Spleen (tissue), 11 donors: Measurements from ENCODE around the gene GPRIN3. TPM values are rescaled to one million over a fixed set of nuclear protein-coding genes. Genes with fewer than 3 reads are reported as not detected.

Experiments used
- DNase-seq: peaks from one replicate; pipeline ENCODE4 v3.0.0-alpha.2; 2020
- H3K27ac ChIP-seq, 8 donors: fragments of 200-600 bp; sonication (generic) in 7 of 8; 1 replicate in 4 of 8; 2 replicates in 4 of 8; pipeline versions ENCODE4 v1.5.0 to v1.8.0; 2016 to 2021; ENCODE audit warnings: inconsistent platforms in 4 of 8, mild to moderate bottlenecking in 4 of 8, moderate library complexity in 1 of 8
- H3K27me3 ChIP-seq, 7 donors: fragments of 200-600 bp; sonication (generic) in 6 of 7; replicated peaks in 1 of 7; 1 replicate in 4 of 7; 2 replicates in 3 of 7; pipeline versions ENCODE4 v1.5.0 to v1.8.0; 2016 to 2021; ENCODE audit warnings: inconsistent platforms in 3 of 7, mild to moderate bottlenecking in 1 of 7
- H3K36me3 ChIP-seq, 6 donors: fragments of 200-600 bp; sonication (generic) in 5 of 6; 1 replicate in 4 of 6; 2 replicates in 2 of 6; pipeline versions ENCODE4 v1.5.0 to v1.8.0; 2016 to 2021; ENCODE audit warnings: inconsistent platforms in 2 of 6
- H3K4me1 ChIP-seq, 6 donors: fragments of 200-600 bp; sonication (generic) in 5 of 6; 1 replicate in 3 of 6; 2 replicates in 3 of 6; pipeline versions ENCODE4 v1.5.0 to v1.8.0; 2016 to 2021; ENCODE audit warnings: inconsistent platforms in 3 of 6
- H3K4me3 ChIP-seq, 8 donors: fragments of 200-600 bp; sonication (generic) in 7 of 8; 1 replicate in 4 of 8; 2 replicates in 4 of 8; pipeline versions ENCODE4 v1.5.0 to v1.8.0; 2016 to 2021; ENCODE audit warnings: inconsistent platforms in 4 of 8, mild to moderate bottlenecking in 4 of 8, moderate library complexity in 2 of 8
- H3K9me3 ChIP-seq, 8 donors: fragments of 200-600 bp; sonication (generic) in 7 of 8; 1 replicate in 4 of 8; 2 replicates in 4 of 8; pipeline versions ENCODE4 v1.5.0 to v1.8.0; 2016 to 2021; ENCODE audit warnings: inconsistent platforms in 4 of 8
- POLR2A ChIP-seq, 3 donors: fragments of 450-650 bp; IDR thresholded peaks; one replicate each; pipeline ENCODE4 v1.5.1; 2017; ENCODE audit warnings: antibody characterized with exemption in 3 of 3, mild to moderate bottlenecking in 1 of 3
- POLR2AphosphoS5 ChIP-seq, 3 donors: sonication (generic); formaldehyde crosslinking; IDR thresholded peaks; one replicate each; pipeline ENCODE4 v1.5.1; 2017; ENCODE audit warnings: antibody characterized with exemption in 3 of 3
- WGBS, 5 donors: extraction: QIAGEN DNeasy Blood & Tissue Kit in 3 of 5; methylation state at CpG; one replicate each; pipeline versions ENCODE4 v1.1.5 to v1.1.7; 2013 to 2018; 5-methylcytosine and 5-hydroxymethylcytosine counted together
- intact Hi-C: fragments of 100-400 bp; cut with DNase I; formaldehyde crosslinking; loops from one replicate; pipeline ENCODE4 v1.15.0; 2023; ENCODE audit warnings: low total_unique reads
- polyA plus RNA-seq, 3 donors: library from polyadenylated mRNA; stranded (reverse); fragments of 200-250 nt; gene quantifications; one replicate each; pipeline ENCODE4 v1.2.1, GENCODE V29; 2013
- total RNA-seq, 7 donors: library from RNA; depleted of rRNA in 3 of 7; stranded (reverse); fragments of >200 nt in 3 of 7; fragmentation: NEBNext Ultra II Directional in 4 of 7; extraction: Animal tissue kit (Norgen Biotek cat#: 25700) in 4 of 7; gene quantifications; one replicate each; pipeline versions ENCODE4 v1.1.0 to v1.2.1, GENCODE V29; 2016 to 2021
- TF ChIP-seq, protein P1 (sequence below), 11 experiments: fragments of 200-600 bp in 7 of 11; fragments of 450-650 bp in 4 of 11; sonication (generic) in 4 of 11; IDR thresholded peaks in 8 of 11; conservative IDR thresholded peaks in 3 of 11; 1 replicate in 7 of 11; 2 replicates in 4 of 11; pipeline versions ENCODE4 v1.4.0 to v1.8.0; 2016 to 2021; ENCODE audit warnings: antibody characterized with exemption in 11 of 11, inconsistent platforms in 4 of 11, mild to moderate bottlenecking in 1 of 11
- donor health status: healthy with polysubstance abuse.
- donor health status: DM: no; HTN: no; CAD: no; lungs with moderate emphysema.
- donor health status: DM: no; HTN: no; CAD: no.
- donor health status: Bipolar disorder and iron deficiency.
- donor health status: healthy.
- donor health status: DM: no; HTN: no; CAD: no.
- donor health status: DM: yes; HTN: yes; CAD: no.

Gene GPRIN3
- total and polyA plus RNA-seq, 10 donors: 1.6 to 40.2 (median 24.8) TPM

DNA sequence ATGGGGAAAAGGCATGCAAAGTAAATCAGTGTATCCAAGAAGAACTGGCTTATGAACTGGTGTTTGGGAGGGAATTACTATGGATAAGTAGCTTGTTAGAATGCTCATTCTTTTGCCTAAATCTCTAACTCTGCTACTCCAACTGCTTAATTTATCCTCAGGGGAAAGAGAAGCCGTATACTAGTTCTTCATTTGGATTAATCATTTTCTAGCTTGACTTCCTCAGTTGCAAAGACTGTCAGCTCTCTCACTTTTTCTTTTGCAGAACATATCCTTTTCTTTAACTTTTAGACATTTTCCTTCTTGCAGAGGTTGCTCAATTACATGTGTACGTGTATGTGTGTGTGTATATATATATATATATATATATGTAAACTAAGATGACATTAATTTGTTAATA, 21.9 kb downstream of the GPRIN3 start:
- peak overlapping the region in 4 of 8 donors; percentile 65 to 87 (median 74) for H3K27ac ChIP-seq
- H3K36me3 ChIP-seq: no peaks in the 10 kb centered on the region
- H3K4me1 ChIP-seq: peaks cover 13 to 95% (median 44%) of the 10 kb centered on the region in 6 donors
- no peak for DNase-seq
- intact Hi-C loops: no loop called here
- H3K9me3 ChIP-seq: no peaks in the 10 kb centered on the region
- WGBS, 5 donors: 20 to 41% (median 26%) methylated on average over 2 of the region's 2 CpGs
- H3K27me3 ChIP-seq: no peaks in the 10 kb centered on the region
- no peak overlapping the region for H3K4me3 ChIP-seq
- TF ChIP-seq, protein P1, sequence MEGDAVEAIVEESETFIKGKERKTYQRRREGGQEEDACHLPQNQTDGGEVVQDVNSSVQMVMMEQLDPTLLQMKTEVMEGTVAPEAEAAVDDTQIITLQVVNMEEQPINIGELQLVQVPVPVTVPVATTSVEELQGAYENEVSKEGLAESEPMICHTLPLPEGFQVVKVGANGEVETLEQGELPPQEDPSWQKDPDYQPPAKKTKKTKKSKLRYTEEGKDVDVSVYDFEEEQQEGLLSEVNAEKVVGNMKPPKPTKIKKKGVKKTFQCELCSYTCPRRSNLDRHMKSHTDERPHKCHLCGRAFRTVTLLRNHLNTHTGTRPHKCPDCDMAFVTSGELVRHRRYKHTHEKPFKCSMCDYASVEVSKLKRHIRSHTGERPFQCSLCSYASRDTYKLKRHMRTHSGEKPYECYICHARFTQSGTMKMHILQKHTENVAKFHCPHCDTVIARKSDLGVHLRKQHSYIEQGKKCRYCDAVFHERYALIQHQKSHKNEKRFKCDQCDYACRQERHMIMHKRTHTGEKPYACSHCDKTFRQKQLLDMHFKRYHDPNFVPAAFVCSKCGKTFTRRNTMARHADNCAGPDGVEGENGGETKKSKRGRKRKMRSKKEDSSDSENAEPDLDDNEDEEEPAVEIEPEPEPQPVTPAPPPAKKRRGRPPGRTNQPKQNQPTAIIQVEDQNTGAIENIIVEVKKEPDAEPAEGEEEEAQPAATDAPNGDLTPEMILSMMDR (IDR thresholded peaks at IDR 0.05 in 8 of 11, conservative IDR thresholded peaks at IDR 0.05 in 3 of 11): no peak
- TF ChIP-seq POLR2AphosphoS5 (IDR thresholded peaks at IDR 0.05) (no peak), POLR2A (IDR thresholded peaks at IDR 0.05) (no peak)

DNA sequence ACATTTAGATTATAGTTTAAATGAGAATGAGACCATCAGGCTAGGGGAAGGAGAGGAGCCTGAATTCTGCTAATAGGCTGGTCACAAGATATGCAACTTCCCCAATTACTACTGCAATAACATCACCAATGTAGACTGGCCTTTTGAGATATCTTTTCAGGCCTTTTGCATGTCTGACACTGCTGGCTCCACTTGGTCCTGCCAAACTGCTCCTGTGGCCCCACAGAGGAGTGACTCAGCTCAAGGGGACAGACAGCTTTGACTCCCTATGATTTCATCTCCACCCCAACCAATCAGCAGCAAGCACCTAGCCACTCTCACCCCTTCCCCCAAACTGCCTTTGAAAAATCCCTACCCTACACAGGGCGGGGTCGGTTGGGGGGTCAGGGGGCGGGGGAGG, 22.8 kb downstream of the GPRIN3 start:
- intact Hi-C loops: no loop called here
- Histone ChIP-seq H3K27me3 (no peaks in the 10 kb centered on the region), H3K36me3 (no peaks in the 10 kb centered on the region), H3K27ac (peak overlapping the region in 5 of 8 donors; percentile 21 to 87 (median 70)), H3K4me3 (no peak overlapping the region), H3K4me1 (peaks cover 4 to 86% (median 35%) of the 10 kb centered on the region in 6 donors), H3K9me3 (no peaks in the 10 kb centered on the region)
- 72 to 90% (median 85%) methylated on average over 3 of the region's 3 CpGs for WGBS, 5 donors
- DNase-seq: no peak
- TF ChIP-seq POLR2A (IDR thresholded peaks at IDR 0.05) (no peak), POLR2AphosphoS5 (IDR thresholded peaks at IDR 0.05) (peak in 1 of 3 donors; percentile 15)
- TF ChIP-seq, protein P1 (IDR thresholded peaks at IDR 0.05 in 8 of 11, conservative IDR thresholded peaks at IDR 0.05 in 3 of 11): no peak

DNA sequence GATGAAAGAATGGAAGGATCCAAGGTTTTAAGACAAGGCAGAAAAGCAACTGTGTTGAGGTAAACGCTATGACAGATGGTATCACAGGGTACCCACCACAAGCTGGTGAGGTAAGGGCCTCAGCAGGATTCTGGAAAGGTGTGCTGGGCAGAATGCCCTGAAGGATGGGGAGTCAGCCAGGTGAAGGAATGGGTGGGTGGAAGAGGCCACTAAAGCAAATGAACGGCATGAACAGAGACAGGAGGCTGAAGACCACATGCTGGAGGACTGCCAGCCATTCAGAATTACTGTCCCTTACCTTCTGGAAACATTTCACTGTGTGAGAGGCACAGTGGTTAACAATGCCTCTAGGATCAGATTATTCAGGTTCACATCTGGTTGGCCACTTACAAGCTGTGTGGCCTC, 23.6 kb downstream of the GPRIN3 start:
- H3K4me1 ChIP-seq: peaks cover 4 to 78% (median 34%) of the 10 kb centered on the region in 6 donors
- no peaks in the 10 kb centered on the region for H3K36me3 ChIP-seq
- no peak overlapping the region for H3K4me3 ChIP-seq
- DNase-seq: no peak
- H3K27ac ChIP-seq: peak overlapping the region in 5 of 8 donors; percentile 12 to 87 (median 70)
- intact Hi-C loops: no loop called here
- no peaks in the 10 kb centered on the region for H3K27me3 ChIP-seq
- WGBS, 5 donors: 76 to 90% (median 82%) methylated on average over 2 of the region's 2 CpGs
- no peaks in the 10 kb centered on the region for H3K9me3 ChIP-seq
- TF ChIP-seq, protein P1 (IDR thresholded peaks at IDR 0.05 in 8 of 11, conservative IDR thresholded peaks at IDR 0.05 in 3 of 11): no peak
- TF ChIP-seq POLR2A (IDR thresholded peaks at IDR 0.05): no peak
- TF ChIP-seq POLR2AphosphoS5 (IDR thresholded peaks at IDR 0.05): no peak

DNA sequence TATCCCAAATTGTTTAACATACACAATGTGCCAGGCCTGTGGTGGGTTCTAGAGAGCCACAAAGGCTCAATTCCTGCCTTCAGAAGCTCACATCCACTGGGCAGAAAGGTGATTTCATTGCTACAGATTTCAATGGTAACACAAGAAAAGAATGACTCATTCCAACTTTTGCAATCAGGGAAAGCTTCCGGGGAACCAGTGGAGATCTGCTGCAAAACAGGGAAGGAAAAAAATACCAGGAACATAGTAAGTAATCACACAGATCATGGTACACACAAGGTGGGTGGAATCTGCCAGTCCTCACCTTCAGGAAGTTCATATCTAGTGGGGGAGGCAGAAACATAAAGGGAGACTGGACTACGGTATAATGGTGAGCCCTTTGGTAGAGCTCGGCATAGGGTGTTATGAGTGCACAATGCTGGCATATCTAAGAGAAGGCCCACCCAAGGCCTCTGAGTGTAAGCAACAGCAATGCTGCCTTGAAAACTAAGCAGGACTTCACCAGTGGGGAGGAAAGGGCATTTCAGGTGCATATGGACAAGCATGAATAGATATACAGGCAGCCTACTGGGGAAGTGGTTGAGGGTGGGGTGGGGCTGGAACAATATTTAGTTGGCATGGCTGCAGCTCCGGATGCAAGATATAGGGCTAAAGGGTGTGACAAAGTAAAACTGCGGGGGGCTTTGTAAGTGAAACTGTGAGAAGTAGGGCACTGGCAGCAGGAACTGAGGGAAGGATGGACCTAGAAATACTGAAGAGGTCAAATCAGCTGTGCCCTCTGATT, 24.2 kb downstream of the GPRIN3 start:
- H3K27me3 ChIP-seq: no peaks in the 10 kb centered on the region
- H3K27ac ChIP-seq: peak overlapping the region in 5 of 8 donors; percentile 12 to 87 (median 70)
- intact Hi-C loops: no loop called here
- 75 to 84% (median 80%) methylated on average over 5 of the region's 5 CpGs for WGBS, 5 donors
- no peaks in the 10 kb centered on the region for H3K36me3 ChIP-seq
- H3K4me1 ChIP-seq: peaks cover 4 to 72% (median 33%) of the 10 kb centered on the region in 6 donors
- H3K4me3 ChIP-seq: no peak overlapping the region
- no peak for DNase-seq
- H3K9me3 ChIP-seq: no peaks in the 10 kb centered on the region
- no peak for TF ChIP-seq POLR2AphosphoS5 (IDR thresholded peaks at IDR 0.05)
- TF ChIP-seq POLR2A (IDR thresholded peaks at IDR 0.05): no peak
- TF ChIP-seq, protein P1 (IDR thresholded peaks at IDR 0.05 in 8 of 11, conservative IDR thresholded peaks at IDR 0.05 in 3 of 11): no peak
